Body of pancreas (tissue), 4 donors: ENCODE results near the gene BZW2. TPM values are rescaled to one million over a fixed set of nuclear protein-coding genes. Genes with fewer than 3 reads are reported as not detected.

Source experiments
- ATAC-seq: fragments of 150-250 bp; one replicate; pipeline ENCODE4 v1.9.1; 2016
- DNase-seq, 4 donors: peaks; one replicate each; pipeline ENCODE4 v3.0.0-alpha.2; 2019
- H3K27ac ChIP-seq, 4 donors: fragments of 200-600 bp; sonication (generic); 1 replicate in 3 of 4; 2 replicates in 1 of 4; pipeline versions ENCODE4 v1.5.1 to v1.6.1; 2016 to 2019; ENCODE audit warnings: mild to moderate bottlenecking in 1 of 4, mixed read lengths in 1 of 4, moderate library complexity in 1 of 4
- H3K27me3 ChIP-seq, 2 donors: fragments of 200-600 bp; sonication (generic); one replicate each; pipeline ENCODE4 v1.6.0; 2016; ENCODE audit warnings: mild to moderate bottlenecking in 1 of 2
- H3K36me3 ChIP-seq, 2 donors: fragments of 200-600 bp; sonication (generic); replicated peaks in 1 of 2; 2 replicates each; pipeline ENCODE4 v1.5.1; 2016; ENCODE audit warnings: low read depth in 2 of 2; ENCODE audit not compliant: insufficient read depth in 1 of 2
- H3K4me1 ChIP-seq: fragments of 200-600 bp; sonication (generic); one replicate; pipeline ENCODE4 v1.6.0; 2016
- H3K4me3 ChIP-seq, 2 donors: fragments of 200-600 bp; sonication (generic); 1 replicate in 1 of 2; 2 replicates in 1 of 2; pipeline ENCODE4 v1.5.1; 2016 to 2019
- H3K9me3 ChIP-seq, 3 donors: fragments of 200-600 bp; sonication (generic); 1 replicate in 2 of 3; 2 replicates in 1 of 3; pipeline ENCODE4 v1.5.1; 2016
- POLR2A ChIP-seq, 3 donors: fragments of 450-650 bp; IDR thresholded peaks; one replicate each; pipeline ENCODE4 v1.6.1; 2016; ENCODE audit warnings: antibody characterized with exemption in 3 of 3, mild to moderate bottlenecking in 2 of 3
- WGBS, 2 donors: methylation state at CpG; one replicate each; pipeline ENCODE4 v1.1.5; 2017; 5-methylcytosine and 5-hydroxymethylcytosine counted together
- intact Hi-C: fragments of 100-400 bp; cut with DNase I; formaldehyde crosslinking; loops from one replicate; pipeline ENCODE4 v1.15.1; 2023
- total RNA-seq, 2 donors: library from RNA; depleted of rRNA; stranded (reverse); fragments of >200 nt; gene quantifications; one replicate each; pipeline ENCODE4 v1.1.0, GENCODE V29; 2016
- TF ChIP-seq, protein P1 (sequence below), 7 experiments: fragments of 450-650 bp in 4 of 7; fragments of 200-600 bp in 3 of 7; sonication (generic) in 3 of 7; IDR thresholded peaks; one replicate each; pipeline ENCODE4 v1.5.1; 2016 to 2019; ENCODE audit warnings: antibody characterized with exemption in 7 of 7

BZW2 gene
- total RNA-seq, 2 donors from 2014 or later = 27.0 to 41.5 TPM

DNA sequence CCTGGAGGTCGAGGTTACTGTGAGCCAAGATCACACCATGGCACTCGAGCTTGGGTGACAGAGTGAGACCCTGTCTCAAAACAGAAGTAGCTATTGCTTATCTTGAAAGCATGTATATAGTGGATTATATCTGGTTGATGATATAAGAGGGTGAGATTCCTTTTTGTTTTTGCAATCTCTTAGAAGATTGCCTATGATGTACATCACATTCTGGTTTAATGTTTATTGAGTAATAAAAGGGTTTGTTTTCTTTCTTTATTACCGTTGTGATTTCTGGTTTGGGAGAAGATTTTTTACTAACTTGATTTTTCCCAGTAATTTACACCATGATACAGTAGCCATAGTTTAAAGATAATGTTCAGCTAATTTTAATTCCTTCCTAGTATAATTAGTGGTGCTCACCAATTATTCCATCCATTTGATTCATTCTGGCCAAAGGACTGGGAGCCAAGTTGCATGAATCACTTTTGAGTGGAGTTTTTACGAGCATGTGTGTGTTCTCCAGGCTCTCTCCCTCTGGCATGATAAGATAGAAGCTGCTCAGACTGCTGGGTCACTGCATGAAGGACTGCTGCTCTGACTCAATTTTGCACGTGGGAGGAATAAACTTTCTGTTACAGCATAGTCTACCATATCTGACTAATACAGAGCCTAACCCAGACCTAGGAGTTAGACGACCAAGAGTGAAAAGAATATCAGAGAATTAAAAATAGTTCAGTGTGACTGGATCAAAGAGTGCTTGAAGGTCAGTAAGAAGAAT is 94.1 kb downstream of the BZW2 start:
- DNase-seq (peak in 3 of 4 donors; percentile 29 to 64 (median 38)), ATAC-seq (peak; percentile 79)
- no peaks in the 10 kb centered on the region for H3K9me3 ChIP-seq
- no peaks in the 10 kb centered on the region for H3K36me3 ChIP-seq
- intact Hi-C loops = no loop called here
- H3K27me3 ChIP-seq = no peaks in the 10 kb centered on the region
- TF ChIP-seq POLR2A (IDR thresholded peaks at IDR 0.05) = no peak
- TF ChIP-seq, protein P1, sequence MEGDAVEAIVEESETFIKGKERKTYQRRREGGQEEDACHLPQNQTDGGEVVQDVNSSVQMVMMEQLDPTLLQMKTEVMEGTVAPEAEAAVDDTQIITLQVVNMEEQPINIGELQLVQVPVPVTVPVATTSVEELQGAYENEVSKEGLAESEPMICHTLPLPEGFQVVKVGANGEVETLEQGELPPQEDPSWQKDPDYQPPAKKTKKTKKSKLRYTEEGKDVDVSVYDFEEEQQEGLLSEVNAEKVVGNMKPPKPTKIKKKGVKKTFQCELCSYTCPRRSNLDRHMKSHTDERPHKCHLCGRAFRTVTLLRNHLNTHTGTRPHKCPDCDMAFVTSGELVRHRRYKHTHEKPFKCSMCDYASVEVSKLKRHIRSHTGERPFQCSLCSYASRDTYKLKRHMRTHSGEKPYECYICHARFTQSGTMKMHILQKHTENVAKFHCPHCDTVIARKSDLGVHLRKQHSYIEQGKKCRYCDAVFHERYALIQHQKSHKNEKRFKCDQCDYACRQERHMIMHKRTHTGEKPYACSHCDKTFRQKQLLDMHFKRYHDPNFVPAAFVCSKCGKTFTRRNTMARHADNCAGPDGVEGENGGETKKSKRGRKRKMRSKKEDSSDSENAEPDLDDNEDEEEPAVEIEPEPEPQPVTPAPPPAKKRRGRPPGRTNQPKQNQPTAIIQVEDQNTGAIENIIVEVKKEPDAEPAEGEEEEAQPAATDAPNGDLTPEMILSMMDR (IDR thresholded peaks at IDR 0.05) = no peak
- H3K27ac ChIP-seq = no peak overlapping the region
- 45 to 46% methylated on average over 6 of the region's 6 CpGs for WGBS, 2 donors
- H3K4me3 ChIP-seq = no peak overlapping the region
- peaks cover 19% of the 10 kb centered on the region for H3K4me1 ChIP-seq

DNA sequence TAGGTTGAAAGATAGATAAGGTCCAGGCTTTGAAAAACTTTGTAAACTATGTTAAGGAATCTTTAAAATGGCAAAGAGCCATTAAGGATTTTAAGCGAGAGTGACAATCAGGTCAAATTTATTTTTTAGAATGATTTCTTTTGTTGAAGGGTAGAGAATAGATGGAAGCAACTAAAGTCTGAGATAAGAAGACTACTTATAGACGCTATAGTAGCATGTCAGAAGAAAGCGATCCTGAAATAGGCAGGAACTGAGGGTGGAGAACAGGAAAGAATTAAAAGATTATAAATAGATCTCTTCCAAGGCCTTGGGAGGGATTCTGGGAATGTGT is 94.6 kb downstream of the BZW2 start:
- no peak overlapping the region for H3K27ac ChIP-seq
- peaks cover 19% of the 10 kb centered on the region for H3K4me1 ChIP-seq
- 52 to 55% methylated on average over 3 of the region's 3 CpGs for WGBS, 2 donors
- H3K9me3 ChIP-seq = no peaks in the 10 kb centered on the region
- ATAC-seq (no peak), DNase-seq (no peak)
- H3K4me3 ChIP-seq = no peak overlapping the region
- H3K27me3 ChIP-seq = no peaks in the 10 kb centered on the region
- intact Hi-C loops = no loop called here
- no peak for TF ChIP-seq POLR2A (IDR thresholded peaks at IDR 0.05)
- TF ChIP-seq, protein P1 (IDR thresholded peaks at IDR 0.05) = no peak
- H3K36me3 ChIP-seq = no peaks in the 10 kb centered on the region

DNA sequence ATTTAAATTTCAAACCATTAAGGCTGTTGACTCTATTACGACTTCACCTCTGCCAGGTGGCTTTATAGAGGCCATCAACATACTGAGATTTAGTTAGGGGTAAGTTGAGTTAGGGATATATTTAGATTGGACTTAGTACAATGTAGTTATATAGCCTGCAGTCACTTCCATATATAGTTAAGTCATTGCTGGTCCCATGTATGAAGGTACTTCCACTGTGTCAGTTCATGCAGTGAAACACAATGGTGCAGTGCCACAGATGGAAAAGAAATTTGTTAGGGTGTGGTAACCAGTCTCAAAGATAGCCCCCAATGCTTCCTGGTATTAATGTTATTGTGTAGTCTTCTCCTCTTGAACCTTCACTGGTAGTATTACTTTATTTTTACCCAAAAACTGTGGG is 95.0 kb downstream of the BZW2 start:
- WGBS, 2 donors = 62 to 68% methylated on average over 1 of the region's 1 CpG
- no peak overlapping the region for H3K27ac ChIP-seq

GRCh38 chr7:16741676-16742075 is 95.7 kb downstream of the BZW2 start:
- intact Hi-C loops = no loop called here
- ATAC-seq (no peak), DNase-seq (no peak)
- 92 to 100% methylated on average over 1 of the region's 1 CpG for WGBS, 2 donors
- no peak overlapping the region for H3K4me3 ChIP-seq
- TF ChIP-seq, protein P1 (IDR thresholded peaks at IDR 0.05) = no peak
- no peak for TF ChIP-seq POLR2A (IDR thresholded peaks at IDR 0.05)
- H3K27ac ChIP-seq = no peak overlapping the region
- no peaks in the 10 kb centered on the region for H3K9me3 ChIP-seq
- peaks cover 19% of the 10 kb centered on the region for H3K4me1 ChIP-seq
- no peaks in the 10 kb centered on the region for H3K36me3 ChIP-seq
- H3K27me3 ChIP-seq = no peaks in the 10 kb centered on the region

More for the DNA sequence above, 95.0 kb downstream of the BZW2 start:
- peaks cover 19% of the 10 kb centered on the region for H3K4me1 ChIP-seq
- TF ChIP-seq, protein P1 (IDR thresholded peaks at IDR 0.05) = no peak
- TF ChIP-seq POLR2A (IDR thresholded peaks at IDR 0.05) = no peak
- H3K4me3 ChIP-seq = no peak overlapping the region
- H3K9me3 ChIP-seq = no peaks in the 10 kb centered on the region
- no peaks in the 10 kb centered on the region for H3K27me3 ChIP-seq
- no peak for ATAC-seq
- H3K36me3 ChIP-seq = no peaks in the 10 kb centered on the region
- no peak for DNase-seq
- intact Hi-C loops = no loop called here

DNA sequence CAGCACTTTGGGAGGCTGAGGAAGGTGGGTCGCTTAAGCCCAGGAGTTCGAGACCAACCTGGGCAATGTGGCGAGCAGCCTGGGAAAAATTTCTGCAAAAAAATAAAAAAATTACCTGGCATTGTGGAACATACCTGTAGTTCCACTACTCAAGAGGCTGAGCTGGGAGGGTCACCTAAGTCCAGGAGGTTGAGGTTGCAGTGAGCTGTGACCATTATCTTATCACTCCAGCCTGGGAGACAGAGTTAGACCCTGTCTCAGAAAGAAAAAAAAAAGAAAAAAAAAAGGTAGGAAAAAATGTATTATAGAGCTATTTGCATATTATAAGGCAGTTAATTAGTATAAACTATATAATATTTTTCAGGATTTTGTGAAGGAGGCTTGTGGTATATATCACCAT is 96.6 kb downstream of the BZW2 start:
- H3K27ac ChIP-seq = no peak overlapping the region
- WGBS, 2 donors = 97 to 99% methylated on average over 3 of the region's 3 CpGs
- H3K4me1 ChIP-seq = peaks cover 19% of the 10 kb centered on the region
- no peaks in the 10 kb centered on the region for H3K9me3 ChIP-seq
- DNase-seq (no peak), ATAC-seq (no peak)
- TF ChIP-seq, protein P1 (IDR thresholded peaks at IDR 0.05) = no peak
- no peak for TF ChIP-seq POLR2A (IDR thresholded peaks at IDR 0.05)
- H3K36me3 ChIP-seq = no peaks in the 10 kb centered on the region
- H3K4me3 ChIP-seq = no peak overlapping the region
- no peaks in the 10 kb centered on the region for H3K27me3 ChIP-seq
- intact Hi-C loops = no loop called here
